GM18951 (cell line): ENCODE measurements around the gene PRDM16.

Experiments
- POLR2A ChIP-seq: IDR thresholded peaks from 4 replicates; pipeline ENCODE4 v1.6.1; 2011; ENCODE audit warnings: mild to moderate bottlenecking; ENCODE audit not compliant: insufficient read length, insufficient read depth; ENCODE audit errors: extremely low read depth
- in situ Hi-C: fragments of 300-500 bp; cut with MboI; formaldehyde crosslinking; loops from one replicate; pipeline ENCODE4 v1.12.0; 2022; ENCODE audit warnings: low sequenced_read_pairs, mixed read lengths, inconsistent platforms; ENCODE audit not compliant: unreplicated experiment

Gene PRDM16

DNA sequence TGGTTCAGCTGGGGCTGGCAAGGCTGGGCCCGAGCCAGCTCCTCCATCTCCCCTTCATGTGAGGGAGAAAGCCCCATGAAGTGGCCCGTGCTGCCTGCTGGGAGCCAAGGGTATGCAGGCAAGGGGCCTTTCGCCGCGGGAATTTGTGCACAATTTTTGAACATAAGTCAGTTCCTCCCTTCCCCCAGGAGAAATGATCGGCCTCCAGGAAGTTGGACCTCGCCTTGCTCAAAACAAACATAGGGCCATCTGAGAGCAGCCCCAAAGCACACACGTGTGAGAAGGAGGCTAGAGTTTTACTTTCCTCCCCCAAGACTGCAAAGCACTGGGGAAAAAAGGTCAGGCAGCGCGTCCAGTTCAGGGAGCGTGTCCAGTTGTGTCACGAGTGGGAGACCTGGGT is 64.7 kb downstream of the PRDM16 start:
- in situ Hi-C loops, result no loop called here
- no peak for TF ChIP-seq POLR2A

GRCh38 chr1:3134381-3135072 is 65.5 kb downstream of the PRDM16 start:
- in situ Hi-C loops, result no loop called here
- no peak for TF ChIP-seq POLR2A

GRCh38 chr1:3135073-3135702 is 66.2 kb downstream of the PRDM16 start:
- in situ Hi-C loops, result no loop called here
- TF ChIP-seq POLR2A, result no peak

- in situ Hi-C loops, result no loop called here
- TF ChIP-seq POLR2A, result no peak
Observed at GRCh38 chr1:3135744-3136455, 66.9 kb downstream of the PRDM16 start.

DNA sequence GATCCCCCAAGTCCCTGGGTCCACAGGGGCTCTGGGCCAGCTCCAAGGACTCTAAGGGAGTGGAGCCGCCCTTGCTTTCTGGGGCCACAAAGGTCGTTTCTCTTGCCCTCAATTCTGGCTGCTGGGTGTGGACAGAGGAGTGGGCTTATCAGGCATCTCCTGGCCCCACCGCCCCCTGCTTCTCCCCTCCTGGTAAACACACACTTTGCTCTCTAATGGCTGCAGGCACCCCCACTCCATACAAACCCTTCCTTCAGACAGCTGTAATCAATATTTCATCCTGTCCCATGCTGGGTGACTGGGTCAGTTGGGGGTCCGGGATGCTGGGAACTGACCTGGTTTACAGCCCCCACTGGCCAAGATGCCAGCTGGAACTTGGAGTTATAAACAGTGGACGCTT is 67.5 kb downstream of the PRDM16 start:
- in situ Hi-C loops, result no loop called here
- no peak for TF ChIP-seq POLR2A

- no peak for TF ChIP-seq POLR2A
- in situ Hi-C loops, result no loop called here
Observed at GRCh38 chr1:3137111-3138100, 68.4 kb downstream of the PRDM16 start.

- no peak for TF ChIP-seq POLR2A
- in situ Hi-C loops, result no loop called here
Observed at GRCh38 chr1:3138623-3139151, 69.7 kb downstream of the PRDM16 start.

GRCh38 chr1:3139451-3139852 is 70.4 kb downstream of the PRDM16 start:
- no peak for TF ChIP-seq POLR2A
- in situ Hi-C loops, result no loop called here

DNA sequence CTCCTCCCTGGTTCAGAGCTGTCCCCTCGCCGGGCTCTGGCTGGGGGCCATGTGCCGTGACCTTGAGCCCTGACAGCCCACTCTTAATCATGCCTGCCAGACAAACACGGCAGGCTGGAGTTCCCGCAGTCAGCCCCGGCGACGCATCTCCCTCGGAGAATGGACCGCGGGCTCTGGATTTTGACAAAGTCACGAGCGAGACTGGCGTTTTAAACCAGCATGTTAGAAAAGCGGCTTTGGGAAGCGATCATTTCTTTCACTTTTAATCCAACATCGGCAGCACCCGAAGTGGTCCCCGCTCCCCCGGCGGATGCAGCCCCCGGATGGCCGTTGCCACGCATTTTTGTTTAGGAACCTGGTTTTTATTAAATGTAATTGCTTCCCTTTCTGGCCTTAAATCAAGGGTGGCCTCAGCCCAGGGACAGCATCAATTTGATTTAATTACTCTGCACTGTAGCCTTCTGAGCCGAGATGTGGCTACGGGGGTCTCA is 70.9 kb downstream of the PRDM16 start:
- no peak for TF ChIP-seq POLR2A
- in situ Hi-C loops, result no loop called here

DNA sequence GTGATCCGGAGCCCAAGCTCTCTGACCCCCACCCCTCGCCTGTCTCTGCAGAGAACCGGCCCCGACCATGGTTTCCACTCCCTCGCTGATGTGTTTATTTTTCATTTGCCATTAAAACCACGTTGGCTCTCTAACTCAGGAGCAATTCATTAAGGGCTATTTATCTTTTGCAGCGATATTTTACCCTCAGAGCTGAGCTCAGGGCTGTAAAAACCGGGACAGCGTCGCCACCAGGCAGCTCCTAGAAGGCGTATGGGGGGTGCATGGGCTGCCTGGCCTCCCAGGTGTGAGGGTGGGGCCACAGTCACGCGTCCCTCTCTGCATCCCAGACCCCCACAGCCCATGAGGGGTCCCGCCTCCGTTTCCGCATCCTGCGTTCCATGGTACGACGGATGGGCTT is 71.4 kb downstream of the PRDM16 start:
- in situ Hi-C loops, result no loop called here
- no peak for TF ChIP-seq POLR2A

DNA sequence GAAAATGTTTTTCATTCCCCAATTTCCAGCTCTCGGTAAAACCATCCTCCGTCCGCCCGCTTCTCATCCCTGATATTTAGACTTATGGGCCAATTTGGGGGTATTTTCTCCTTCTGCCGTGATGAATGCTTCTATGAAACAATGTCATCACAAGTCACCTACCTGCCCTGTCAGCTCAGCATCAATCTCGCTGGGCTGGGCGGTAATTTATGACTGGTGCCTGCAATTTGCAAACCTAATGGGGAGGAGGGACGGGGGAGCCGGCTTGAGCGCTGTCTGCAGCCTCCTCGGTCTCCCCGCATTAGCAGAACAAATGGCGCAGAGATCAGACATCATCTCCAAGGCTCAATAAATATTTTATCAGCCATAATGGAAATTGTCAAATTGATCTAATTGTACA is 72.1 kb downstream of the PRDM16 start:
- no peak for TF ChIP-seq POLR2A
- in situ Hi-C loops, result no loop called here

GRCh38 chr1:3141836-3142235 is 72.8 kb downstream of the PRDM16 start:
- TF ChIP-seq POLR2A, result no peak
- in situ Hi-C loops, result no loop called here

- in situ Hi-C loops, result no loop called here
- TF ChIP-seq POLR2A, result no peak
Observed at GRCh38 chr1:3142236-3142635, 73.2 kb downstream of the PRDM16 start.

DNA sequence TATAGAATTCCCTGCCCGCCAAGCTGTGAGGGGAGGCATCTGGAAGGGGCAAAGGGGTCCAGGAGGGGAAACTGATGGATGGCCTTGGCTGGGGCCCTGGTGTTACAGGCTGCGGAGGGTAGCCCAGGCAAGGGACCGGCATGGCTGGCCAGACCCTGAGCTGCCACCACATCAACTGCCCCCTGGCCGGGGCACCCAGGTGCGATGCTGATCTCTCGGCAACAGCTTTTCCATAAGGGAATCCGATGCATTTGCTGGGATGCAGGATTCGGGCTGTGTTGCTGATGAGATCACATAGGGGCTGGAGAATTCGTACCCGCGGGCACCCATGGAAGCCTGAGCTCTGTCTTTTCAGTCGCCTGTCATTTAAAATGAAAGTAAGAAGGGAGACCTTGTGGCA is 73.7 kb downstream of the PRDM16 start:
- in situ Hi-C loops, result no loop called here
- no peak for TF ChIP-seq POLR2A
